H9 (cell line): ENCODE results near the gene STK32B. TPM values are rescaled to one million over a fixed set of nuclear protein-coding genes. Genes with fewer than 3 reads are reported as not detected.

Source experiments
- DNase-seq: peaks from one replicate; pipeline ENCODE4 v3.0.0-alpha.2; 2017
- H2AFZ ChIP-seq: one replicate; pipeline ENCODE4 v1.6.1; 2013; ENCODE audit warnings: mild to moderate bottlenecking, low read length, control low read depth, moderate library complexity
- H2AK5ac ChIP-seq: 2 replicates; pipeline ENCODE4 v1.6.1; 2013; ENCODE audit warnings: low read length, control low read depth, mixed read lengths; ENCODE audit not compliant: insufficient read length
- H2BK120ac ChIP-seq: one replicate; pipeline ENCODE4 v1.6.1; 2013; ENCODE audit warnings: low read depth, mild to moderate bottlenecking, low read length, control low read depth, inconsistent platforms; ENCODE audit not compliant: poor library complexity, severe bottlenecking
- H2BK12ac ChIP-seq: 2 replicates; pipeline ENCODE4 v1.6.1; 2013; ENCODE audit warnings: low read length, control low read depth, mixed read lengths, low read depth; ENCODE audit not compliant: insufficient read length
- H2BK15ac ChIP-seq: 2 replicates; pipeline ENCODE4 v1.6.1; 2013; ENCODE audit warnings: low read depth, low read length, control low read depth
- H2BK20ac ChIP-seq: one replicate; pipeline ENCODE4 v1.6.1; 2013; ENCODE audit warnings: low read depth, mild to moderate bottlenecking, low read length, control low read depth, inconsistent platforms; ENCODE audit not compliant: poor library complexity, severe bottlenecking
- H2BK5ac ChIP-seq: 2 replicates; pipeline ENCODE4 v1.6.1; 2013; ENCODE audit warnings: low read length, control low read depth, mixed read lengths; ENCODE audit not compliant: insufficient read length
- H3K14ac ChIP-seq: 2 replicates; pipeline ENCODE4 v1.6.1; 2013; ENCODE audit warnings: low read length, control low read depth; ENCODE audit not compliant: insufficient read depth
- H3K18ac ChIP-seq: 2 replicates; pipeline ENCODE4 v1.6.1; 2013; ENCODE audit warnings: low read depth, mild to moderate bottlenecking, mixed read lengths, low read length, control low read depth; ENCODE audit not compliant: insufficient read length
- H3K23ac ChIP-seq: 2 replicates; pipeline ENCODE4 v1.6.1; 2013; ENCODE audit warnings: low read length, control low read depth, mixed read lengths, low read depth; ENCODE audit not compliant: insufficient read length
- H3K23me2 ChIP-seq: 2 replicates; pipeline ENCODE4 v1.6.1; 2013; ENCODE audit warnings: low read depth, mild to moderate bottlenecking, mixed read lengths, low read length, control low read depth; ENCODE audit not compliant: insufficient read length, poor library complexity, severe bottlenecking
- H3K27ac ChIP-seq: 2 replicates; pipeline ENCODE4 v1.5.1; 2013; ENCODE audit warnings: low read length, control low read depth, mixed read lengths, low read depth; ENCODE audit not compliant: insufficient read length
- H3K27me3 ChIP-seq: 2 replicates; pipeline ENCODE4 v1.6.1; 2013; ENCODE audit warnings: low read length, control low read depth, inconsistent platforms; ENCODE audit not compliant: insufficient read depth
- H3K4ac ChIP-seq: 2 replicates; pipeline ENCODE4 v1.6.1; 2013; ENCODE audit warnings: low read depth, mild to moderate bottlenecking, control low read depth, inconsistent platforms, low read length, moderate library complexity
- H3K4me1 ChIP-seq: 2 replicates; pipeline ENCODE4 v1.6.1; 2013; ENCODE audit warnings: low read length, control low read depth, inconsistent platforms; ENCODE audit not compliant: insufficient read depth
- H3K4me2 ChIP-seq: 2 replicates; pipeline ENCODE4 v1.6.1; 2013; ENCODE audit warnings: low read length, control low read depth, mixed read lengths; ENCODE audit not compliant: insufficient read length, insufficient read depth
- H3K56ac ChIP-seq: 2 replicates; pipeline ENCODE4 v1.6.1; 2013; ENCODE audit warnings: low read depth, mild to moderate bottlenecking, mixed read lengths, low read length, control low read depth; ENCODE audit not compliant: insufficient read length
- H3K79me1 ChIP-seq: 2 replicates; pipeline ENCODE4 v1.6.1; 2013; ENCODE audit warnings: low read depth, mild to moderate bottlenecking, moderate library complexity, low read length, control low read depth, inconsistent platforms; ENCODE audit not compliant: insufficient read depth, poor library complexity, severe bottlenecking
- H3K79me2 ChIP-seq: 2 replicates; pipeline ENCODE4 v1.6.1; 2013; ENCODE audit warnings: low read length, control low read depth, inconsistent platforms; ENCODE audit not compliant: insufficient read depth
- H3K9ac ChIP-seq: 2 replicates; pipeline ENCODE4 v1.6.1; 2013; ENCODE audit warnings: low read length, control low read depth, mixed read lengths; ENCODE audit not compliant: insufficient read length; ENCODE audit errors: extremely low read depth
- H3K9me3 ChIP-seq: one replicate; pipeline ENCODE4 v1.6.1; 2013; ENCODE audit warnings: low read depth, low read length, inconsistent platforms; ENCODE audit not compliant: control insufficient read depth
- H3T11ph ChIP-seq: one replicate; pipeline ENCODE4 v1.6.1; 2013; ENCODE audit warnings: mild to moderate bottlenecking, low read length, control low read depth, inconsistent platforms
- H4K20me1 ChIP-seq: one replicate; pipeline ENCODE4 v1.6.1; 2013; ENCODE audit not compliant: control insufficient read depth, insufficient read length, insufficient read depth
- H4K5ac ChIP-seq: 2 replicates; pipeline ENCODE4 v1.6.1; 2013; ENCODE audit warnings: low read depth, mild to moderate bottlenecking, mixed read lengths, low read length, control low read depth; ENCODE audit not compliant: insufficient read length
- H4K8ac ChIP-seq: replicated peaks from 2 replicates; pipeline ENCODE4 v1.6.1; 2013; ENCODE audit warnings: low read length, control low read depth, mixed read lengths, low read depth; ENCODE audit not compliant: insufficient read length
- H4K91ac ChIP-seq: 2 replicates; pipeline ENCODE4 v1.6.1; 2013; ENCODE audit warnings: low read depth, mild to moderate bottlenecking, moderate library complexity, mixed read lengths, low read length, control low read depth; ENCODE audit not compliant: insufficient read length
- H3K27ac Mint-ChIP-seq, 3 experiments: 2 replicates in 2 of 3; 3 replicates in 1 of 3; pipeline ENCODE4 v1.8.0; 2020 to 2021; ENCODE audit warnings: mixed read lengths in 3 of 3, mild to moderate bottlenecking in 1 of 3, moderate library complexity in 1 of 3
- H3K27me3 Mint-ChIP-seq: 2 replicates; pipeline ENCODE4 v1.8.0; 2021; ENCODE audit warnings: low read depth, mild to moderate bottlenecking, moderate library complexity, mixed read lengths
- H3K36me3 Mint-ChIP-seq, 3 experiments: 2 replicates in 2 of 3; 3 replicates in 1 of 3; pipeline ENCODE4 v1.8.0; 2020 to 2021; ENCODE audit warnings: low read depth in 3 of 3, mixed read lengths in 3 of 3; ENCODE audit not compliant: insufficient read depth in 1 of 3
- H3K4me1 Mint-ChIP-seq, 2 experiments: 2 replicates each; pipeline ENCODE4 v1.8.0; 2020; ENCODE audit warnings: mixed read lengths in 2 of 2
- H3K4me3 Mint-ChIP-seq, 2 experiments: 2 replicates in 1 of 2; 3 replicates in 1 of 2; pipeline ENCODE4 v1.8.0; 2020 to 2021; ENCODE audit warnings: mild to moderate bottlenecking in 2 of 2, mixed read lengths in 2 of 2, moderate library complexity in 1 of 2
- H3K9me3 Mint-ChIP-seq, 2 experiments: 2 replicates in 1 of 2; 3 replicates in 1 of 2; pipeline ENCODE4 v1.8.0; 2020; ENCODE audit warnings: mild to moderate bottlenecking in 2 of 2, mixed read lengths in 2 of 2, moderate library complexity in 1 of 2
- WGBS: extraction: QIAGEN DNeasy Blood & Tissue Kit; methylation state at CpG from one replicate; pipeline ENCODE4 v1.1.7; 2013; ENCODE audit warnings: missing lambda C conversion rate, low lambda C conversion rate, mixed read lengths; ENCODE audit not compliant: insufficient read length; ENCODE audit errors: extremely low coverage; 5-methylcytosine and 5-hydroxymethylcytosine counted together
- total RNA-seq: library from RNA; stranded (reverse); gene quantifications from 2 replicates; pipeline ENCODE4 v1.2.1, GENCODE V29; 2021
- TF ChIP-seq, protein P1 (sequence below): fragments of 200-600 bp; sonication (generic); conservative IDR thresholded peaks from 3 replicates; pipeline ENCODE4 v1.8.0; 2021; ENCODE audit warnings: antibody characterized with exemption, mild to moderate bottlenecking

STK32B gene
- total RNA-seq, 1 experiment from 2014 or later, result 1.0 TPM

DNA sequence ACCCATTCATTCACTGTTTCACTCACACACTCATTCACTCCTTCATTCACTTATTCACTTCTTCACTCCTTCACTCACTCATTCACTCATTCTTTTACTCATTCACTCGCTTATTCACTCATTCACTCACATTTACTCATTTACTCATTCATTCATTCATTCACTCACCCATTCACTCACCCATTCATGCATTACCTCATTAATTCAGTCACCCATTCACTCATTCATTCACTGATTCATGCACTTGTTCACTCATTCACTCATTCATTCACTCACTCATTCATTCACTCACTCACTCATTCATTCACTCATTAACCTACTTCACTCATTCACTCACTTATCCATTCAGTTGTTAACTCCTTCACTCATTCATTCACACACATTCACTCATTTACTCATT, 70.8 kb downstream of the STK32B start:
- no peaks in the 10 kb centered on the region for H3K36me3 Mint-ChIP-seq
- Histone ChIP-seq H3K9ac (no peak overlapping the region), H3K18ac (no peak overlapping the region), H3K23me2 (no peaks in the 10 kb centered on the region), H2BK20ac (no peak overlapping the region), H3K4ac (no peak overlapping the region), H3K14ac (no peak overlapping the region), H2AK5ac (no peak overlapping the region), H3K79me1 (no peaks in the 10 kb centered on the region), H2AFZ (no peak overlapping the region), H3K27me3 (no peaks in the 10 kb centered on the region), H4K91ac (no peak overlapping the region), H4K5ac (no peak overlapping the region), H3K4me2 (no peak overlapping the region), H3K56ac (no peak overlapping the region), H3K4me1 (no peaks in the 10 kb centered on the region), H2BK12ac (no peak overlapping the region), H4K20me1 (no peaks in the 10 kb centered on the region), H4K8ac (no peak overlapping the region), H2BK5ac (no peak overlapping the region), H3K9me3 (no peaks in the 10 kb centered on the region), H2BK120ac (no peak overlapping the region), H3K79me2 (no peaks in the 10 kb centered on the region), H3K27ac (no peak overlapping the region), H3K23ac (no peak overlapping the region), H2BK15ac (no peak overlapping the region), H3T11ph (no peak overlapping the region)
- H3K4me1 Mint-ChIP-seq, result peaks cover 0 to 5% of the 10 kb centered on the region in 2 experiments; a peak in 2 of 4 replicates
- H3K27me3 Mint-ChIP-seq, result peaks cover 14% of the 10 kb centered on the region
- H3K9me3 Mint-ChIP-seq, result no peaks in the 10 kb centered on the region
- TF ChIP-seq, protein P1, sequence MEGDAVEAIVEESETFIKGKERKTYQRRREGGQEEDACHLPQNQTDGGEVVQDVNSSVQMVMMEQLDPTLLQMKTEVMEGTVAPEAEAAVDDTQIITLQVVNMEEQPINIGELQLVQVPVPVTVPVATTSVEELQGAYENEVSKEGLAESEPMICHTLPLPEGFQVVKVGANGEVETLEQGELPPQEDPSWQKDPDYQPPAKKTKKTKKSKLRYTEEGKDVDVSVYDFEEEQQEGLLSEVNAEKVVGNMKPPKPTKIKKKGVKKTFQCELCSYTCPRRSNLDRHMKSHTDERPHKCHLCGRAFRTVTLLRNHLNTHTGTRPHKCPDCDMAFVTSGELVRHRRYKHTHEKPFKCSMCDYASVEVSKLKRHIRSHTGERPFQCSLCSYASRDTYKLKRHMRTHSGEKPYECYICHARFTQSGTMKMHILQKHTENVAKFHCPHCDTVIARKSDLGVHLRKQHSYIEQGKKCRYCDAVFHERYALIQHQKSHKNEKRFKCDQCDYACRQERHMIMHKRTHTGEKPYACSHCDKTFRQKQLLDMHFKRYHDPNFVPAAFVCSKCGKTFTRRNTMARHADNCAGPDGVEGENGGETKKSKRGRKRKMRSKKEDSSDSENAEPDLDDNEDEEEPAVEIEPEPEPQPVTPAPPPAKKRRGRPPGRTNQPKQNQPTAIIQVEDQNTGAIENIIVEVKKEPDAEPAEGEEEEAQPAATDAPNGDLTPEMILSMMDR, result no peak
- WGBS, result 100% methylated on average over 1 of the region's 1 CpG
- DNase-seq, result no peak
- H3K4me3 Mint-ChIP-seq, result no peak overlapping the region
- no peak overlapping the region for H3K27ac Mint-ChIP-seq
